ENCODE data around the gene PLA2G4A.

DNA sequence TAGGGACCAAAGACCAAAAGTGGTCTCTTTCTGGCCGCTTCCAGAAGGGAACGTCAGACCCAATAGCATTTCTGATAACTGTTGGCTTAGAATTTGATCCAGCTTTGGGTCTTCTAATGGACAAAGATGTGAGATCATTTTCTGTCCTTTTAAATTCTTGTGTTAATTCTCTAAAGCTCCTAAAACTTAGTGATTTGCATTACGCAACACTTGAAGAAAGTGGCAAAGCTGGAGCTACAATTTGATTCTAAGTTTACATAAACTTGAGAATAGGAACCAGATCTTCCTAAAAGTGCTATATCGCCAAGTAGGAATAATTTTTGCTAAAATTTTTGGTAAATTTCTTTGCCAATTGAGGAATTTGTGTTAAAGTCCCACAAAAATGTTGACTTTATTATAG is 21.6 kb upstream of the PLA2G4A start:
- no peak for TF ChIP-seq POLR2A (IDR thresholded peaks at IDR 0.05)
- TF ChIP-seq, protein P1, sequence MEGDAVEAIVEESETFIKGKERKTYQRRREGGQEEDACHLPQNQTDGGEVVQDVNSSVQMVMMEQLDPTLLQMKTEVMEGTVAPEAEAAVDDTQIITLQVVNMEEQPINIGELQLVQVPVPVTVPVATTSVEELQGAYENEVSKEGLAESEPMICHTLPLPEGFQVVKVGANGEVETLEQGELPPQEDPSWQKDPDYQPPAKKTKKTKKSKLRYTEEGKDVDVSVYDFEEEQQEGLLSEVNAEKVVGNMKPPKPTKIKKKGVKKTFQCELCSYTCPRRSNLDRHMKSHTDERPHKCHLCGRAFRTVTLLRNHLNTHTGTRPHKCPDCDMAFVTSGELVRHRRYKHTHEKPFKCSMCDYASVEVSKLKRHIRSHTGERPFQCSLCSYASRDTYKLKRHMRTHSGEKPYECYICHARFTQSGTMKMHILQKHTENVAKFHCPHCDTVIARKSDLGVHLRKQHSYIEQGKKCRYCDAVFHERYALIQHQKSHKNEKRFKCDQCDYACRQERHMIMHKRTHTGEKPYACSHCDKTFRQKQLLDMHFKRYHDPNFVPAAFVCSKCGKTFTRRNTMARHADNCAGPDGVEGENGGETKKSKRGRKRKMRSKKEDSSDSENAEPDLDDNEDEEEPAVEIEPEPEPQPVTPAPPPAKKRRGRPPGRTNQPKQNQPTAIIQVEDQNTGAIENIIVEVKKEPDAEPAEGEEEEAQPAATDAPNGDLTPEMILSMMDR (IDR thresholded peaks at IDR 0.05), result no peak
